Measurements from ENCODE around the gene TRAF4.
"Not testable (repeated sequence)": the region's sequence is repeated elsewhere in the genome, so short reads cannot be mapped to it uniquely, and the experiment has no call there.

The TRAF4 gene

GRCh38 chr17:28723159-28723835, 20.5 kb upstream of the TRAF4 start:
- ATAC-seq (ENCODE audit: insufficient read depth, low read depth) (no peak), DNase-seq (no peak)
- TF ChIP-seq CTCF (IDR thresholded peaks at IDR 0.05; ENCODE audit: borderline replicate concordance, extremely low read depth, low read length, poor library complexity, severe bottlenecking), result no peak
- TF ChIP-seq EZH2 (IDR thresholded peaks at IDR 0.05; ENCODE audit: borderline replicate concordance, low read depth, low read length, severe bottlenecking), result no peak
- Histone ChIP-seq H3K9me3 (ENCODE audit: insufficient read depth, low read length, severe bottlenecking) (no peaks in the 10 kb centered on the region), H3K9ac (ENCODE audit: low read depth, low read length) (no peak overlapping the region), H2AFZ (ENCODE audit: low read depth, low read length) (no peak overlapping the region), H3K4me2 (ENCODE audit: insufficient read depth, low read length) (peak overlapping the region; percentile 88; the same call in 1 of the 2 replicates), H3K79me2 (ENCODE audit: insufficient read depth, low read length) (peaks cover 45% of the 10 kb centered on the region), H3K27me3 (ENCODE audit: insufficient read depth, low read length, poor library complexity) (no peaks in the 10 kb centered on the region), H3K36me3 (ENCODE audit: insufficient read depth, low read length) (peaks cover 55% of the 10 kb centered on the region), H3K4me1 (ENCODE audit: insufficient read depth, low read length) (peaks cover 63% of the 10 kb centered on the region), H4K20me1 (ENCODE audit: insufficient read depth, low read length) (peaks cover 53% of the 10 kb centered on the region), H3K27ac (ENCODE audit: low read length) (no peak overlapping the region), H3K4me3 (ENCODE audit: low read depth in 1 of 2, low read length in 2 of 2) (no peak overlapping the region)

GRCh38 chr17:28723836-28724499, 19.8 kb upstream of the TRAF4 start:
- not testable (repeated sequence) for H3K27ac ChIP-seq (ENCODE audit: low read length); DNase-seq; H2AFZ ChIP-seq (ENCODE audit: low read depth, low read length); H3K4me2 ChIP-seq (ENCODE audit: insufficient read depth, low read length); H3K27me3 ChIP-seq (ENCODE audit: insufficient read depth, low read length, poor library complexity); H3K9ac ChIP-seq (ENCODE audit: low read depth, low read length); H3K9me3 ChIP-seq (ENCODE audit: insufficient read depth, low read length, severe bottlenecking); ATAC-seq (ENCODE audit: insufficient read depth, low read depth); H3K4me3 ChIP-seq (ENCODE audit: low read depth in 1 of 2, low read length in 2 of 2)
- H3K36me3 ChIP-seq (ENCODE audit: insufficient read depth, low read length), result peaks cover 55% of the 10 kb centered on the region
- H4K20me1 ChIP-seq (ENCODE audit: insufficient read depth, low read length), result peaks cover 53% of the 10 kb centered on the region
- H3K4me1 ChIP-seq (ENCODE audit: insufficient read depth, low read length), result peaks cover 60% of the 10 kb centered on the region
- H3K79me2 ChIP-seq (ENCODE audit: insufficient read depth, low read length), result peaks cover 41% of the 10 kb centered on the region

GRCh38 chr17:28724500-28725165, 19.2 kb upstream of the TRAF4 start:
- no peak overlapping the region for H3K4me3 ChIP-seq (ENCODE audit: low read depth in 1 of 2, low read length in 2 of 2)
- no peaks in the 10 kb centered on the region for H3K27me3 ChIP-seq (ENCODE audit: insufficient read depth, low read length, poor library complexity)
- H3K9ac ChIP-seq (ENCODE audit: low read depth, low read length), result no peak overlapping the region
- no peaks in the 10 kb centered on the region for H3K9me3 ChIP-seq (ENCODE audit: insufficient read depth, low read length, severe bottlenecking)
- peaks cover 62% of the 10 kb centered on the region for H3K4me1 ChIP-seq (ENCODE audit: insufficient read depth, low read length)
- no peak overlapping the region for H2AFZ ChIP-seq (ENCODE audit: low read depth, low read length)
- H3K36me3 ChIP-seq (ENCODE audit: insufficient read depth, low read length), result peaks cover 55% of the 10 kb centered on the region
- ATAC-seq (ENCODE audit: insufficient read depth, low read depth), result no peak
- H3K4me2 ChIP-seq (ENCODE audit: insufficient read depth, low read length), result peak overlapping the region; percentile 94; the same call in 1 of the 2 replicates
- no peak for DNase-seq
- H4K20me1 ChIP-seq (ENCODE audit: insufficient read depth, low read length), result peaks cover 53% of the 10 kb centered on the region
- peaks cover 36% of the 10 kb centered on the region for H3K79me2 ChIP-seq (ENCODE audit: insufficient read depth, low read length)
- TF ChIP-seq CTCF (IDR thresholded peaks at IDR 0.05; ENCODE audit: borderline replicate concordance, extremely low read depth, low read length, poor library complexity, severe bottlenecking) (no peak), EZH2 (IDR thresholded peaks at IDR 0.05; ENCODE audit: borderline replicate concordance, low read depth, low read length, severe bottlenecking) (no peak)
- no peak overlapping the region for H3K27ac ChIP-seq (ENCODE audit: low read length)

- Histone ChIP-seq H3K27me3 (ENCODE audit: insufficient read depth, low read length, poor library complexity) (no peaks in the 10 kb centered on the region), H3K4me2 (ENCODE audit: insufficient read depth, low read length) (peak overlapping the region; percentile 94), H3K27ac (ENCODE audit: low read length) (no peak overlapping the region; the same call in 1 of the 2 replicates), H3K4me3 (ENCODE audit: low read depth in 1 of 2, low read length in 2 of 2) (no peak overlapping the region), H3K79me2 (ENCODE audit: insufficient read depth, low read length) (peaks cover 32% of the 10 kb centered on the region), H3K36me3 (ENCODE audit: insufficient read depth, low read length) (peaks cover 51% of the 10 kb centered on the region), H2AFZ (ENCODE audit: low read depth, low read length) (no peak overlapping the region), H4K20me1 (ENCODE audit: insufficient read depth, low read length) (peaks cover 52% of the 10 kb centered on the region), H3K9me3 (ENCODE audit: insufficient read depth, low read length, severe bottlenecking) (no peaks in the 10 kb centered on the region), H3K9ac (ENCODE audit: low read depth, low read length) (no peak overlapping the region), H3K4me1 (ENCODE audit: insufficient read depth, low read length) (peaks cover 65% of the 10 kb centered on the region)
- peak; percentile 43 for DNase-seq
- TF ChIP-seq EZH2 (IDR thresholded peaks at IDR 0.05; ENCODE audit: borderline replicate concordance, low read depth, low read length, severe bottlenecking), result no peak
- TF ChIP-seq CTCF (IDR thresholded peaks at IDR 0.05; ENCODE audit: borderline replicate concordance, extremely low read depth, low read length, poor library complexity, severe bottlenecking), result no peak
- ATAC-seq (ENCODE audit: insufficient read depth, low read depth), result no peak
These were observed 18.6 kb upstream of the TRAF4 start for GRCh38 chr17:28725166-28725659.

Data from DND-41 (cell line).